ENCODE data around the gene EPN2.

Gene EPN2

DNA sequence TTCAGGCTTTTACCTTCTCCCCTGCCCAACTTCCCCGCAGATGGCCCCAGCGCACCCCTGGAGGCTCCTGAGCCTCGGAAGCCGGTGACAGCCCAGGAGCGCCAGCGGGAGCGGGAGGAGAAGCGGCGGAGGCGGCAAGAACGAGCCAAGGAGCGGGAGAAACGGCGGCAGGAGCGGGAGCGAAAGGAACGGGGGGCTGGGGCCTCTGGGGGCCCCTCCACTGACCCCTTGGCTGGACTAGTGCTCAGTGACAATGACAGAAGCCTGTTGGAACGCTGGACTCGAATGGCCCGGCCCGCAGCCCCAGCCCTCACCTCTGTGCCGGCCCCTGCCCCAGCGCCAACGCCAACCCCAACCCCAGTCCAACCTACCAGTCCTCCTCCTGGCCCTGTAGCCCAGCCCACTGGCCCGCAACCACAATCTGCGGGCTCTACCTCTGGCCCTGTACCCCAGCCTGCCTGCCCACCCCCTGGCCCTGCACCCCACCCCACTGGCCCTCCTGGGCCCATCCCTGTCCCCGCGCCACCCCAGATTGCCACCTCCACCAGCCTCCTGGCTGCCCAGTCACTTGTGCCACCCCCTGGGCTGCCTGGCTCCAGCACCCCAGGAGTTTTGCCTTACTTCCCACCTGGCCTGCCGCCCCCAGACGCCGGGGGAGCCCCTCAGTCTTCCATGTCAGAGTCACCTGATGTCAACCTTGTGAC is 144.7 kb downstream of the EPN2 start:
- DNase-seq (ENCODE audit: low read depth) = no peak

DNA sequence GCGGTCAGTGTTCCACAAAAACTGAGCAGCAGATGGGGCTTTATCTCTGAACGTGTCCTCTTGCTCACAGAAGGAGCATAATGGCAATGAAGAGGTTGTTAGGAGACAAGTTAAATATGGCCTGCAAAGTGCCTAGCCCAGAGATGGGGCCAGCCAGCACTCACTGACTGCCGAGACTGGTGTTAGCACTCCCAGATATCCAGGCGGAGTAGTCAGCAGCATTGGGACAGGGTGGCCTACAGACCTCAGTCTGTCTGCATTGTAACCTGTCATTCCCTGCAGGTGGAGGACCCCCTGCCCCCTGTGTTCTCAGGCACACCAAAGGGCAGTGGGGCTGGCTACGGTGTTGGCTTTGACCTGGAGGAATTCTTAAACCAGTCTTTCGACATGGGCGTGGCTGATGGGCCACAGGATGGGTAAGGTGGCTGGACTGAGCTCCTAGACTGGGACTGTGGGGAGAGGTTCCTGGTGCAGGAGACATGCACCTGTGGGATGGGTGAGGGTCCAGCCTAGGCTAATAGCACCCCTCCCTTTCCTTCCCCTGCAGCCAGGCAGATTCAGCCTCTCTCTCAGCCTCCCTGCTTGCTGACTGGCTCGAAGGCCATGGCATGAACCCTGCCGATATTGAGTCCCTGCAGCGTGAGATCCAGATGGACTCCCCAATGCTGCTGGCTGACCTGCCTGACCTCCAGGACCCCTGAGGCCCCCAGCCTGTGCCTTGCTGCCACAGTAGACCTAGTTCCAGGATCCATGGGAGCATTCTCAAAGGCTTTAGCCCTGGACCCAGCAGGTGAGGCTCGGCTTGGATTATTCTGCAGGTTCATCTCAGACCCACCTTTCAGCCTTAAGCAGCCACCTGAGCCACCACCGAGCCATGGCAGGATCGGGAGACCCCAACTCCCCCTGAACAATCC is 145.6 kb downstream of the EPN2 start:
- no peak for DNase-seq (ENCODE audit: low read depth)

DNA sequence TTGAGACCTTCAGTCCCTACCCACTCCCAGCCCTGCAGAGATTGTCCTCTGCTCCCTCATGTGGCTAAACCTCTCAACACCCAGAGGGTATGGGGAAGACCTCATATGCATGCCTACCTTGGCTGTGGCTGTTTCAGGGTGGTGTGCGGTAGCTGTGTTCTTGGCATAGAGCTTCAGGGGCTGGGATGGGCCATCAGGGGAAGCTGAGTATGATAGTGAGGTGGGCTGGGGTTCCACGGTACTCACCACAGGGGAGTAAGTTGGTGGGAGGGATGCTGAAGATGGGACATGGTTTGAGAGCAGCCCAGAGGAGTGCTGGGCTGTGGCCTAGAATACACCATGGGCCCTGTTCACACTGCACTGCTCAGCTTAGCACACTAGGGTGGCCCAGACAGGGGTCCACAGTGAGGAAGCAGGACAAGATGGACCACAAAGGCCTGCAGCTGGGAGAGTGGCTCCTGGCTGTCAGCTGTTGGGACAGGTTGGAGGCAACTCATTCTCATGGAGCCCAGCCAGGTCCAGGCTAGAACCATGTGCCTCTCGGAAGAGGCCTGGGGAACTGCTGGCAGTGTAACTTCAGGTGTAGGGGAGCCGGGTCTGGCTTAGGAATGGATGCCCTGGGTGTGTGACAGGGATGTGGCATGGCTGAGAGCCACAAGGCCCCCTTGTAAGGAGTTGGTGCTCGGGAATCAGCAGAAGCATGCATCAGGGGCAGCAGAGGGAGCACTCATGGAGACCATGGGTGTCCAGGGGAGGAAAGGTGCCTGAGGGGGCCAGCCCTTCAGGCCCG is 146.7 kb downstream of the EPN2 start:
- DNase-seq (ENCODE audit: low read depth) = no peak

DNA sequence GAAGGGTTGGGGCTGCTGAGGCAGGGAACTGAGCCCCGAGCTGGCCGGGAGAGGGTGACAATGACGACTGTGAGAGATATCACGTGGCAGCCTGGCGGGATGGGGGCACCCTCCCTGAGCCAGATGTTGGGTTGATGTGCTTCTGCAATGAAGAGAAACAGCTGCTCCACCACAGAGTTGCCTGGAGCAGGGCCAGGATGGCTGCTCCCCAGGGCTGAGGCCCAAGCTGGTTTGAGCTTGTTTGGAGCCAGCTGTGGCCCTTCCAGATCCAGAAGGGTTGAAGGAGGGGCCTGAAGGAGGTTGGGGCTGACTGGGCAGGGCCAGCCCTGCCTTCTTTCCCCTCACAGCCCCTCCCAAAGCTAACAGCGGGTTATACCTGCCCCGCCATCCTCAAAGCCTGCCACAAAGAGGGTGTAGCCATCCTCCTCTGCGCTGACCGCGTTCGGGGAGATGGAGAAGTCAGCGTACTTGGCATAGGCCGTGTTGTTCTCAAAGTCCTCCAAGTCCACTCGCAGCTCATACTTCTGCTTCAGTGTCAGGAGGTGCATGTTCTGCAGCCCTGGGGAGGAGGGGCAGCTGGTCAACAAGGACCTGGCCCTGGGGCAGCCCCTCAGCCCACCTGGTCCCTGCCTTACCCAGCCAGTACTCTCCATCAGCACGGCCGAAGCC is 147.7 kb downstream of the EPN2 start:
- no peak for DNase-seq (ENCODE audit: low read depth)

DNA sequence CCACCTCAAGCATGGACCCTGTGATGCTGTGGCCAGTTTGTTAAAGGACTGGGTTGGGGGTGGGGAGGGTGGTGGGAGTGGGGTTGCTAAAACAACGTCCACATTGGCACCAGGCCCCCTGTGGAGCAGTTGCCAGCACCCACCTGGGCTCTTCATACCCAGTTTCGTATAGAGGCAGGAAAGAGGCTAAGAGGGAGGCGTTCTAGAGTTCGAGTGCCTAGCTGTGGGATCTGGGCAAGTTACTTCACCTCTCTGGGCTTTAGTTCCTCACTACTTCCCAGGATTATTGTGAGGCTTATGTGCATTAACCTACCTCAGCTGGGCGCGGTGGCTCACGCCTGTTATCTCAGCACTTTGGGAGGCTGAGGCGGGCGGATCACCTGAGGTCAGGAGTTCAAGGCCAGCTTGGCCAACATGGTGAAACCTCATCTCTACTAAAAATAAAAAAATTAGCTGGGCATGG is 148.4 kb downstream of the EPN2 start:
- no peak for DNase-seq (ENCODE audit: low read depth)
